ENCODE results near the gene FSTL5.

Gene FSTL5

DNA sequence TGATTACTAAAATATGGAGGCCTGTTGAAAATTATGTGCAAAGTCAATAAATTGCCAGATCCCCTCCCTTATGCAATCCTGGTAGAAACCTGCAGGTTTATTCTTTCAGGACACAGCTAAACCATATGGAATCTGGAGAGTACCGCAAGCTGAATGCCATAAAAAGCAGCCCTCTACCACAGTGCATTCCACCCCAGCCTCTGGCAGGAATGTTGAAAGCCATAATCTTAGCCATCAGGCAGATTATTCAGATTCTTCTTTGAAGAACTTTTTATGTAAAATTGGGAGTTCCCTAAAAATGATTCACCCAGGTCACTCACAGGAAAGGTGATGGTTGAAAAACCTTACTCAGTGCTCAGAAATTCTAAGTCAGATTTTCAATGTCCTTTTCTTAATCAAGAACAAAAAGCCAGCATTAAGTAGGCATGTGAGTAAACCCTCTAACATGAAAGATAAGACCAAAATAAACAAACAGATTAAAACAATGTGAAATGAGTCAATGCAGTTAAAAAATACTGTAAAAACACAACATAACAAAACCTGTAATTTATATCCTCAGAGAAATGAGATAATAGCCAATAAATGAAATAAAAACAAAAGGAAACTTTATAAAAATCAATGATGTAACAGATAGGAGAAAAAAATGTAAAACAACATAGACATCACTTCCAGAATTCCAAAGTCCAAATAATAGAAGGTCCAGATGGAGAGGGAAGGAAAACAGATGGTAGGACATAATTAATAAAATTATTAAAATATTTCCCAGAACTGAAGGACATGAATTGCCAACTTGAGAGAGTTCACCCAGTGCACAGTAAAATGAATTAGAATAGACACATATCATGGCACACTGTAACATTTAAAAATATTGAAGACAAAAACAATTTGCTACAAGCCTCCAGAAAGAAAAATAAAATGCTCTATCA lies 226.9 kb downstream of the FSTL5 start:
- no peak for DNase-seq

DNA sequence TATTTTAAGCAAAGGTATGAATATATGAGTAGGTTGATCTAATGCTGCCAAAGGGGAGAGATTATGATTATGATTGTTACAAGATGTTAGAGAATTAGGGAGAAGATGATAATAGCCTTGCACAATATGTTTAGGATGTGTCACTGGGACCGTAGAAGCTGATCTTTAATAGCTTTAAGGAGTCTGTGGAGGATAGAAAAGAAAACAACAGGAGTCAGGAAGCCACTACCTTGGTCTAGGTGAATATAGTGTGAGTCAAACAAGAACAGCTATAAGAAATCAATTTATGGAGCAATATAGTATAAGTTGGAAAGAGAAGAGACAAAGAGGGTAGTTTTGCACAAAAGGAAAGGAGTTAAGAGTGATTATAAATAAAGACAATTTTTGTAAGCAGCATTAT lies 232.7 kb downstream of the FSTL5 start:
- no peak for DNase-seq

DNA sequence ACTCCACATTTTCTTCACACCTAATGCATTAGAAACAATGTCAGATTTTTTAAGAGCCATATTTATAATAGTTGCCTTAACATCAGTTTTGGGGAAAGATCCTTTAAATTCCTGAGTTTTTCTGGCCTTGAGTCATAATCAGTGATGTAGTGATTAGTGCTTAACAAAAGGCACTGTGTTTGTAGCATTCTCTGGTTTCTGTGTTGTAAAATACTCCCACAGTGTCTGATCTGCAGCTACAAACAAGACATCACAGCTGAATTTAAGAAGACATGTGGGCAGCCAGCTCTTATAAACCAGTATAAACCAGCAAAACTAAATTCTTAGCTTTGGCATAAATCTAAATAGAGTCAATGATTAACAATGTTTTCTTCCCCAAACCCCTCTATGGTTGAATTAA lies 233.8 kb downstream of the FSTL5 start:
- no peak for DNase-seq

DNA sequence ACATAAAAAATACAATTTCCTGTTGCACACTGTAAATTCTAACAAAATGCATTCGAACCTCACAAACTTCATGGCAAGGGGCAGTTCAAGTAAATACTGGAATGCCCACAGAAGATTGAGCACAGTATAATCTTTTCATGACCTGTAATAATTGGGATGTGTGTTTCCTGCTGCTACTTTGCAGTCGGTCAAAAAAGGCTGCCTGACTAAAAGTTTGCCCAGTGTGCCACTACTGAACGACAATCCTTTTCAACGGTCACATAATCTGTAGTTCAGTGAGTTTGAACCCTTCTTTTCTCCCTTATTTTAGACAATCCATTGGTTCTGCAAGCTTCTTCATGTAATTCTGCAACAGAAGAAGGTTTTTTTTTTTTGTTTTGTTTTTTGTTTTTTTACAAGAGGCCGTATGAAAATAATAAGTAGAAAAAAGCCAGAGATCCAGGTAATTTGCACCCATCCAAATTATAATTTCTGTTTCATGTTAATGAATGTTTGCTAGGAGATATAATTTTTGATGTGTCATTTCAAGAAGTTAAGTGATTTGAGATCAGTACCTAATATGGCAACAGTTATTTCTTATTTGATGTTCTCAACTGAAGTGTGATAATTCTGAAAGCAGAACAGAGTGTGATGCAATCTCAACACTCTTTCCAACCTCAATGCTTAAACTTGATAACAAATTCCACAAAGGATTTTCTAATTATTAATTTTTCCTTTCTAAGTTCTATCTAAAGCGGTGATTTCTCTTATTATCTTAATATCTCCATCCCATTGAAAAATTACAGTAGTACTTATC lies 237.6 kb downstream of the FSTL5 start:
- DNase-seq: no peak

DNA sequence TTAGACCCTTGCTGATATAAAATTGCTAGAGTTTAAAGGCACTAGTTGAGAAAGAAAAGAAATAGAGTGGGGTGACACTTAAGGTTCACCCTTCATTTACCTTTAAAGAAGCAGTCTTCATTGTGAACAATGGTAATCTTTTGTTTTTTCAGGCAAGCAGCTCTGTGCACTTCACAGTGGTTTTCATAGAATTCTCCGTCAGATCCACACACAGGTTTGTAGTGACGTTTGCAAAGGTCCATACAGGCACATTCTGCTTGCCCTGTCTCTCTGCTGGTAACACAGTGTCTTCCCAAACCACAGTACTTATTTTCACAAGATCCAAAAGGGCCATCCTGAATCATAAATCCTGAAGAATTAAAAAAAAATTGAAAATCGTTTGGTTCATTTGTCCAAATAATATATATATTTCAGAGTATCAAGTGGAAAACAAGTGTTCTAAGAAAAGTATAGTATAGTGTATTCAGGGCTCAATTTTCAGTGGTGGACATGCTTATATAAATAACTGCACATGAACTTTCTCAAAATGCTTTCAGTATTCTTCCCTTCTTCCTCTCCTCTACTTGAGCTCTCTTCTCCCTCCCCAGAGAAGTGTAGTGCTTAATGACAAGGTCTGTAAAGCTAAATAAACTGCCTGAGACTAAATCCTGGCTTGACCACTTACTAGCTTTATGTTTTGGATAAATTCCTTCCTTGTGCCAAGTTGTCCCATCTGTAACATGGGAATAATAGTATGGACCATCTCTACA lies 243.3 kb downstream of the FSTL5 start:
- DNase-seq: no peak

DNA sequence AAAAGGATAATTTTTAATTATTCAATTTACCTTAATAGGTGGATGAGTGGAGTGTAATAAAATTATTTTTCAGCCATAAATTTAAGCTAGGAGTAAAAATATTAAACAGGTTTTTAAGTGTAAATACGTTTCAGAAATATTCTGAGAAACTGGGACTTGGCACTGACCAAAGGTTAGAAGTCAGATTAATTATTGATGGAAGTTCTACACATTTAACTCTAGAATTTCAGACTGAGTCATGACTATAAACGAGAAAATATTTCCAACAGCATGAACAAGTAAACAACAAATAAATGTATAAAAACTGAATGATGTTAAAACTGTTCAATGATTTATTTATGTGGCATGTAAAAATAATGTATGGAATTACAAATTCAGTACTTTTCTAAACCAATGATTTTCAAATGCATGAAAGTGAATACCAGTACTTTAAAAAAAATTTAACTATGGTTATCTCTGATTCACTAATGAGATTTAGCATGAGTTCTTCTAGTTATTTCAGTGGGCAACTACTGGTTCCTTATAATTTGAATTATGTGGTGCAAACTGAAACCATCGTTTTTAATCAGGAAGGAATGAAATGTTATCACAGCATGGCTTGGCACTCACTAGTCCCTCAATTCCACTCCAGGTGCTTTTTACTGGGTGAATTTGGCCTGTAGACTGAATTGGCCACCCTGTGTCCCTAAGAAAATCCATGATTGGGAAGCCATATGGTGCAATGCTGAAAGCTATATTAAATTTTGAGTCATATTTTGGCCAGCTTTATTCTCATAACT lies 244.2 kb downstream of the FSTL5 start:
- no peak for DNase-seq

DNA sequence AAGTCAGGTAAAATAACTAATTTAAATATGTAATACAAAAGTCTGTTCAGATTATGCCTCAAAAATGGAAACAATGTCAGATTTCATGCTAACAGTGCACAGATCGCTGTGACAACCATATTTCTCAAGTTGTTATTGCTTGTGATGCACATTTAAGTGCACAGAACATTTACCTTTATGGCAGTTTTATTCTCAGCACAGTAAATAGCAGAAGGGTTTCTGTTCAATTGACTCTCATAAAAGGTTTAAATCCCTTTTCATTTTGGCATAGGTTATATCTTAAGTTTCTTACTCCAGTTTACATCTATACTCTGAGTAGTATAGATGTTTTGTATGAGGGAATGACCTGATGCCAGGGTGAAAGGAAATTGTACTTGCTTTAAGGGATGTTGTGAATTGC lies 247.8 kb downstream of the FSTL5 start:
- DNase-seq: no peak

DNA sequence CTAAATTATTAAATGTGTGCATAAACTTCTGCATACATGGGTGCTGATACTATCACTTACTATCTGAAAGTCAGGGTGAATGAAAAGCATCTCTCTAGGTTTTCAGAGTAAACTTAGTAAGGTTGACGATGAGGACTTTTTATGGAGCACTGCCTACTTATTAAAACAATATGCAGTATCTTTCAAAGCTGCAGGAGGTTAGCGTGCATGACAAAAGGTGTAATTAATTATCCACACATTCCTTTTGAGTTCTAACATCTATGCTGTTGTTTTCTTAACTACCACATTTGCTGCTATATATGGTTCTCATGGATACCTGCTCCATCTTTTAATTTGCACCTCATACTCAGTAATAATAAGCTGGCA lies 256.2 kb downstream of the FSTL5 start:
- no peak for DNase-seq

DNA sequence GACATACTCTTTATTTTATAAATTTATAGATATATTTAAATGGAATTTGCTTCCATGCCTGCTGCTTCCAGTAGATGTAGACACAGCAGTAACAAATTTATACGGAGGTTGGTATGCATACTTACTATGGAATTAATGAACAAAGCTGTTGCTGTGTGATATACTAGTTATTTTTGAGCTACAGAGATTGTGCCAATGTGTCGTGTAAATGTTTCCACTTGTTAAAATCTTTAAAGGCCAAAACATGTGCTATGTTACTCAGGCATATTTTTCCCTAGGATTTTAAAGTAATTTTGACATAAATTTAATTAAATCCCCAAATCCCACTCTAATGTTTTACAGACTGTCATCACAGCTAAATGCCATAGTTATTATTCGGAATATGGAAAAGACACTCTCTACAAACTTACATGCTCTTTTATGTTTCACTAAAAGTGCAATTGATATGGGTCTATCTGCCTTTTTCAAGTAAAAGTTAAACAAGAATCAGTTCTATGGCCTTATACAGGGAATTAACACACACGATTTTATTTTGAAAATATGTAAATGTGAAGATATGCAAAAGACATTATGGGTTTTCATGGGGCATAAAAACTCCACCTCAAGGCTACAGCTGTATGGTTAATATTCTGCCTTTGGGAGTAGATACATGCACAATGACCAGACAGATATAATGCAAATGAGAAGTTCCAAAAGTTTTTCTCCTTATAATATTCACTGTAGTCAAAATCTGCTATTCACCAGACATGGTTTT lies 256.8 kb downstream of the FSTL5 start:
- no peak for DNase-seq

DNA sequence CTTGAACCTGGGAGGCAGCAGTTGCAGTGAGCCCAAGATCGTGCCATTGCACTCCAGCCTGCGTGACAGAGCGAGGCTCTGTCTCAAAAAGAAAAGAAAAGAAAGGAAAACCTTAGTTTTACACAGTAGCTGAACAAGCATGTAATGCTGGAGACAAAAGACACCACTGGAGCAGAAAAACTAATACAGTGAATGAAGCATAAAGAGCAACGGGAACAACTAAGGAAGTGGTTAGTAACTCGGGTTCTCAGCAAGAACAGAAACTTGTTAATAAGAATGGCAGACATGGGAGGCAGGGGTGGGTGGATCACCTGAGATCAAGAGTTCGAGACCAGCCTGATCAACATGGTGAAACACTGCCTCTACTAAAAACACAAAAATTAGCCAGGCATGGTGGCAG lies 263.7 kb downstream of the FSTL5 start:
- DNase-seq: no peak

DNA sequence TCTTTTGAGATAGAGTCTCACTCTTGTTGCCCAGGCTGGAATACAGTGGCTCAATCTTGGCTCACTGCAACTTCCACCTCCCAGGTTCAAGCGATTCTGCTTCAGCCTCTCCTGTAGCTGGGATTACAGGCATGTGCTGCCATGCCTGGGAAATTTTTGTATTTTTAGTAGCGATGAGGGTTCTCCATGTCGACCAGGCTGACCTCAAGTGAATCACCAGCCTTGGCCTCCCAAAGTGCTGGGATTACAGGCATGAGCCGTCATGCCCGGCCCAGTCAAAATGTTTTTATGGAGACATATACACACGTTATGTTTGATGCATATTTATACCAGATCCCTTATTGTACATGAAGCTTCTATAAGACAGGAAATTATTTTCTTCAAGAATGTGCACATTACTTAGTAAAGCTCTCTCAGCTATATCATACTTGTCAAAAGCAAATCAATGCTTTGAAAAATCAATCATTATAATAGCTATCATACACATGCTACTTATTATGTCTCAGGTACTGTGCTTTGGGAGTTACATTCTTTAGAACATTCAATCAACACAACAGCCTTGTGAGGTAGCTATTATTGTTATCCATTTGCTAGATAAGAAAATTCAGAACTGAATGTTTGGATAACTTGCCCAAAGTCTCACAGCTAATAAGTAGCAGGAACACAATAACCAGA lies 269.2 kb downstream of the FSTL5 start:
- DNase-seq: no peak

DNA sequence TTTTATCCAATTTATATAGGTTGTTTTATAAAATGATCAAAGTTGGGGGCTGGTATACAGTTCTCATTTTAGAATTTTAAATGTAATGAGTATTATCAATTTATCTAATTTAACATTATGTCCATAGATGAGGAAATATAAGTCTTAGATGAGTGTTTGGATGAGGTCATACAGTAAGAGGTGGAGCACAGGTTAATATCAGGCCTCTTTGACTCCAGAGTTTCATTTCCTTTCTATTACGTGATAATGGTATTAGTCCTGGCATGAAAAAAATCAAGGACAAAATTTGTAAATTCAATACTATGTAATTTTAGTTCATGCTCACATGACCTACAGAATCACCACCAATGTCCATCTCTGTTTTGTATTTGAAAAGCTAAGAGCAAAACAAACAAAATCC lies 269.8 kb downstream of the FSTL5 start:
- DNase-seq: no peak

DNA sequence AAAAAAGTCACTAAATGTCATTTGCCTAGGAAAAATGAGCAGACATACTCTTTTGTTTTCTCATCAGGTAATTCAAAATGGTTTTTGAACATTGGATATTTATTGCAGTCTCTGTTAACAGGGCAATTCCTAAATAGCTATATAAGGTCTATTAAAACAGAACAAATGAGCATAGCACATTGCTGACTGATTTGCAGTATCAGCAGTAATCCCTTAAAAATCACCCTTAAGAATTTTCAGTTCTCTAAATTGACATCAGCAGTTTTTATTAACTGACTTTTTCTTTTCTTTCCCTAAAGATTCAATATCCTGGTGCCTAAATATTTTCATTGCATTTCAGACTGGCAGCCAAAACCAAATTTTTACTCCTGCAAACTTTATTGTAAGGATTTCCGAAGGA lies 270.2 kb downstream of the FSTL5 start:
- DNase-seq: no peak

DNA sequence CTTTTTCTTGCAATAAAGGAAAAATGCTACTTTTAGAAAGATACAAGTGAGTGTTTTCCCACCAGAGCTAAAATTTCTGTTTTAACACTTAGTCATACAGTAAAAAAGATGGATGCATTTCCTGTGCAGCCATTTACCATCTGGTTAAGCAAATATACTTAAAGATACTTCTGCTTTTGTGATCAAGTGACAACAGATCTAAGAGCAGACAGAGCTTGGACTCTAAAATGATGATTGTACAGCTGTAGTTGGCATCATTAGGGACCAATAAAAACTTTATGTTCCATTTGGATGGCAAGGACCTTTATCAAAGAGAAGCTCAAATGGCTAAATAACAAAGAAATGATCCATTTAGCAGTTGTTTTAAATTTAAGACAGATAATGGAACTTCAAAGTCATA lies 270.8 kb downstream of the FSTL5 start:
- DNase-seq: no peak

DNA sequence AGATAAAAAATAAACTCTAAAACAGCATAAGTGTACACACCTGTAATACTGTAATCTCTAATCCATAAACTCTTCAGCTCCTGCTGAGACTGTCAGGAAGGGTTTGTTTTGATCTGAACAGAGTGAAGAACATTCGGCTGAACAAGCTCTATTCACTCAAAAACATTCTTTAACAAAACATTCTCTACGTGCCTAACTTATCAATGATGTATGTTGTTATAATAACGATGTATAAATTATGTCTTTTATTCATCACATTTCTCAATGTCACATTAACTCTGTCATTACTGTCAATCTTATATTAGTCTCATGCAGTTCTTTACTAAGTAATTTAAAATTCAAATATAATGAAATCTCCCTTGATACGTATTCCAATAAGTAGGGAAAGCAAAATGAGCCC lies 280.6 kb downstream of the FSTL5 start:
- no peak for DNase-seq

DNA sequence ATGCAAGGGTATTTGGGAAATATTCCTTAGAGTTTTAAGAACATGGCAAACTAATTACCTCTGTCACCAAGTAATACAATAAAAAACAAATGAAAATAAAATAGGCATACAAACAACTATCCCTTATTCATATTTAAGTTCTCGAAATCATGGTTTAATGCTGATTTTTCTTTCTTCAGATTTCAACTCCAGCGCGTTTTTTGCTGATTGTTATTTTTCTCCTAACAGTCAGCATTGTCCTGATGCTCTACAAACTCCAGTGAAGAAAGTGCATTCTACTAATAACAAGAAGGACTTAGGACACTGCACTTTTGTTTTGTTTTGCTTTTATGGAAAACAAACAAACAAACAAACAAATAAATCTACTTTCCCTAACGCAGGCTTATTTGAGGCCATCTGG lies 282.4 kb downstream of the FSTL5 start:
- no peak for DNase-seq

DNA sequence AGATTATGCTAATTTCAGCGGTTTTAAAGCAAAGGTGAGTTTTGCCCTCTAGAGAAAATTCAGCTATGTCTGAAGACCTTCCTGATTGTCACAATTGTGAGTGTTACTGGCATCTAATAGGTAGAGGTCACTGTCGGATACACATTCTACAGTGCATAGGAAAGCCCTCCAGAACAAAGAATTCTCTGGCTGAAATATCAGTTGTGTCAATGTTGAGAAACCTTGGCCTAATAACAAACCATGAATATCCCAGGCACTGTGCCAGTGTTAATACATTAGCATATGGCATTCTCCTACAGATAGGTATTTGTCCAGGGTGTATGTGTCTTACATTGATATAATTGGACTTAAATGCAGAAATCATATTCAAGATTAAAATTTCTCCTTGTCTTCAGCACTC lies 294.3 kb downstream of the FSTL5 start:
- DNase-seq: no peak

DNA sequence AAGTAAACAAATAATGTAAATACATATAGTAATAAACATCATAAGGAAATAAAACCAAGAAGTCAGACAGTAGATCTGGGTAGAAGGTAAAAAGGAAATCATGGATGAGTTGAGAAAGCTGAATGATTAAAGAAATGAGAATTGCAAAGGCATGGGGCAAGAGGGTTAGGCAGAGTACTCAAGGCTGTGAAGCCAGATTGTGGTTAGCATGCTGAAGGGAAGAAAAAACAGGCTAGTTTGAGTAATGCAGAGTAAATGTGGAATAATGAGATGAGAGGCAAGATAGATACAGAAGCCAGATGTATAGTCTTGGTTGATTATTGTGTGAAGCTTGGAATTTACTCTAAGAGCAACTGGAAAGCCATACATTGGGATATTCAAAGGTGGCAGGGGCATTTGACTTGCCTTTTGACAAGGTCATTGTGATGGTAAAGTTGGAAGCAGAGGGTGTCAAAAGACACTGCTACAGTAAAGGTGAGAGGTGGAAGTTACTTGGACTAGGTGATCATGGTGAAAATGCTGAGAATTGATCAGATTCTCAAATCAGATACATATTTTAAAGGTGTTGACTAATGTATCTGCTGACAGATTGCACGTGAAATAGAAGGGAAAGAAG lies 307.0 kb downstream of the FSTL5 start:
- DNase-seq: no peak

DNA sequence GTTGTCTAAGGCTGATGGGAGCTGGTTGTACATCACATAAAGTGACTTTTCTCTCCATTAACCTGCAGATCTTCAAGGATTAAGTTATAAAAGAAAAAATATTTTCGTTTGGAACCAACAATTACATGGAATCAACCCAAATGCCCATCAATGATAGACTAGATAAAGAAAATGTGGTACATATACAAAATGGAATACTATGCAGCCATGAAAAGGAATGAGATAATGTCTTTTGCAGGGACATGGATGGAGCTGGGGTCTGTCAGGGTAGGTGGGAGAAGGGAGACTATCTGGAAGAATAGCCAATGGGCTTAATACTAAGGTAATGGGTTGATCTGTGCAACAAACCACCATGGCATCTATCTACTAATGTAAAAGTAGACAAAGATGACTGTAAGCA lies 313.2 kb downstream of the FSTL5 start:
- no peak for DNase-seq

DNA sequence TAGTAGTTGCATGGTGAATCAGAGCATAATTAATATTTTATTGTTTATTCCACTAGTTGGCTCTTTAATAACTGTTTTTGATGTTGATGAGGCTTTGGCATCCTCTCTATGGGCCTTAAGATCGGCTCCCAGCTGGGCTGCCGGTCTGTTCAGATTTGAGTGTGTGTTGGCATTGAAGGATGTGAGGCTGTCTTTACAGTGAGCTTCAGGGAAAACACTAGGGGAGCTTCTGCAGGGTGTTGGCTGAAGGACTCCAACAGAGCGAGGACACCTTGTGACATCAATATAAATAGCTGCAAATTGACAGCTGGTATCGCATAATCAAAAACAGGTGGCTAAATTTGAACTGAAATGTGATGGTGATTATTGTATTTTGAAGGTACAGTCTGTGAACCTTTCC lies 322.0 kb downstream of the FSTL5 start:
- no peak for DNase-seq

Data from right kidney (tissue), 1 donor.